SK-N-SH (cell line): ENCODE results near the gene DCTN3. TPM values are rescaled to one million over a fixed set of nuclear protein-coding genes. Genes with fewer than 3 reads are reported as not detected.
"Not testable (repeated sequence)": the region's sequence is repeated elsewhere in the genome, so short reads cannot be mapped to it uniquely, and the experiment has no call there.

Experiments used
- CTCF ChIA-PET: fragments of 300-600, 350-600 bp; formaldehyde crosslinking; extraction: SDS; loops from one replicate; lab custom pipeline; 2021; lab: Yijun Ruan, JAX
- POLR2A ChIA-PET: fragments of 350-600 bp; sonication (Branson Sonifier 250); formaldehyde crosslinking; extraction: SDS; loops from one replicate; lab custom pipeline; 2020; ENCODE audit warnings: antibody characterized with exemption, inconsistent platforms; lab: Yijun Ruan, JAX
- DNase-seq: peaks from one replicate; pipeline ENCODE4 v3.0.0; 2012
- H2AFZ ChIP-seq: fragments of 200-600 bp; sonication (generic); 2 replicates; pipeline ENCODE4 v1.8.1; 2016; ENCODE audit warnings: antibody characterized with exemption, mild to moderate bottlenecking, low read depth
- H3F3A ChIP-seq: fragments of 200-600 bp; sonication (generic); replicated peaks from 2 replicates; pipeline ENCODE3; 2016; ENCODE audit warnings: antibody characterized with exemption, mild to moderate bottlenecking; ENCODE audit not compliant: insufficient read depth
- H3K27ac ChIP-seq, 2 experiments: fragments of 200-500 bp in 1 of 2; fragments of 200-600 bp in 1 of 2; sonication (Bioruptor generic) in 1 of 2; sonication (generic), shearing (Covaris generic) in 1 of 2; 2 replicates each; pipeline versions ENCODE4 v1.5.1 to v1.6.1; 2014 to 2016; ENCODE audit warnings: low read depth in 2 of 2, inconsistent platforms in 1 of 2, low read length in 1 of 2, mild to moderate bottlenecking in 1 of 2, mixed read lengths in 1 of 2
- H3K27me3 ChIP-seq: fragments of 200-600 bp; sonication (generic), shearing (Covaris generic); 2 replicates; pipeline ENCODE4 v1.6.1; 2016; ENCODE audit warnings: mixed run types; ENCODE audit not compliant: insufficient read depth
- H3K36me3 ChIP-seq, 2 experiments: fragments of 200-500 bp in 1 of 2; fragments of 200-600 bp in 1 of 2; sonication (Bioruptor generic) in 1 of 2; sonication (generic) in 1 of 2; replicated peaks in 1 of 2; 2 replicates each; pipeline versions ENCODE3 to v1.5.1; 2014 to 2016; ENCODE audit warnings: low read length in 1 of 2, mild to moderate bottlenecking in 1 of 2; ENCODE audit not compliant: insufficient read depth in 2 of 2, control insufficient read depth in 1 of 2
- H3K4me1 ChIP-seq, 2 experiments: fragments of 200-500 bp in 1 of 2; fragments of 200-600 bp in 1 of 2; sonication (Bioruptor generic) in 1 of 2; sonication (generic), shearing (Covaris generic) in 1 of 2; 2 replicates each; pipeline versions ENCODE4 v1.5.1 to v1.6.1; 2014 to 2016; ENCODE audit warnings: low read depth in 1 of 2, low read length in 1 of 2, mixed run types in 1 of 2; ENCODE audit not compliant: insufficient read depth in 2 of 2, control insufficient read depth in 1 of 2
- H3K4me2 ChIP-seq: fragments of 200-600 bp; sonication (generic), shearing (Covaris generic); 2 replicates; pipeline ENCODE4 v1.6.1; 2017; ENCODE audit warnings: mixed run types
- H3K4me3 ChIP-seq, 2 experiments: fragments of 200-500 bp in 1 of 2; fragments of 200-600 bp in 1 of 2; sonication (Bioruptor generic) in 1 of 2; sonication (generic), shearing (Covaris generic) in 1 of 2; 2 replicates each; pipeline versions ENCODE4 v1.5.1 to v1.8.1; 2014 to 2016; ENCODE audit warnings: low read depth in 2 of 2, inconsistent platforms in 1 of 2, low read length in 1 of 2, mild to moderate bottlenecking in 1 of 2, mixed read lengths in 1 of 2, moderate library complexity in 1 of 2
- H3K79me2 ChIP-seq: fragments of 200-600 bp; sonication (generic); 2 replicates; pipeline ENCODE4 v1.8.1; 2017; ENCODE audit warnings: mild to moderate bottlenecking; ENCODE audit not compliant: insufficient read depth
- H3K9ac ChIP-seq: fragments of 200-600 bp; sonication (generic); 2 replicates; pipeline ENCODE4 v1.6.1; 2017; ENCODE audit warnings: mixed run types
- H3K9me2 ChIP-seq: fragments of 200-600 bp; sonication (generic); 2 replicates; pipeline ENCODE4 v1.6.1; 2017; ENCODE audit warnings: mixed run types
- H3K9me3 ChIP-seq: fragments of 200-600 bp; sonication (generic); 2 replicates; pipeline ENCODE4 v1.6.1; 2017; ENCODE audit warnings: mixed run types, mild to moderate bottlenecking, moderate library complexity
- H4K20me1 ChIP-seq: fragments of 200-600 bp; sonication (generic); 2 replicates; pipeline ENCODE4 v1.6.1; 2017; ENCODE audit warnings: mild to moderate bottlenecking, mixed run types; ENCODE audit not compliant: insufficient read depth
- CHD2 ChIP-seq: fragments of 150-350 bp; IDR thresholded peaks from 2 replicates; pipeline ENCODE4 v1.6.1; 2018; ENCODE audit warnings: low read length; ENCODE audit not compliant: partially characterized antibody
- MAX ChIP-seq: IDR thresholded peaks from 2 replicates; pipeline ENCODE4 v1.4.0; 2012; ENCODE audit warnings: low read depth
- MEF2A ChIP-seq: IDR thresholded peaks from 2 replicates; pipeline ENCODE4 v1.4.0; 2012; ENCODE audit warnings: low read depth, borderline replicate concordance
- MXI1 ChIP-seq: IDR thresholded peaks from 2 replicates; pipeline ENCODE4 v1.6.1; 2012; ENCODE audit warnings: mild to moderate bottlenecking, low read depth, low read length, improper control_type of control experiment
- RFX5 ChIP-seq: IDR thresholded peaks from 2 replicates; pipeline ENCODE4 v1.6.1; 2012; ENCODE audit warnings: mild to moderate bottlenecking, improper control_type of control experiment, low read length
- USF1 ChIP-seq: IDR thresholded peaks from 2 replicates; pipeline ENCODE4 v1.4.0; 2012; ENCODE audit warnings: low read depth, borderline replicate concordance
- WGBS: methylation state at CpG from one replicate; pipeline ENCODE4 v1.1.6; 2017; ENCODE audit warnings: low lambda C conversion rate; 5-methylcytosine and 5-hydroxymethylcytosine counted together
- polyA plus RNA-seq, 3 experiments: library from polyadenylated mRNA; depleted of rRNA; stranded (reverse); fragments of >200 nt; gene quantifications; 2 replicates each; pipeline ENCODE4 v1.2.3, GENCODE V29; 2012

Gene DCTN3
- polyA plus RNA-seq, 1 of the 3 experiments (the other 2 are of a cell fraction): 300 TPM

GRCh38 chr9:34642679-34643078, 22.4 kb upstream of the DCTN3 start:
- Histone ChIP-seq H2AFZ (no peak overlapping the region), H3K36me3 (no peaks in the 10 kb centered on the region), H3K4me1 (peaks cover 6 to 19% of the 10 kb centered on the region in 2 experiments; a peak in 2 of 4 replicates), H3K79me2 (peaks cover 8% of the 10 kb centered on the region; the same call in 1 of the 2 replicates), H3K4me3 (no peak overlapping the region), H3K27me3 (no peaks in the 10 kb centered on the region)
- CTCF ChIA-PET: interaction anchor here (1.0 to 14.1 kb wide), 6 partner anchors 5 to 60 kb away, joined by 3 to 152 read pairs (median 3); partner anchors contain the start of gene SIGMAR1
- DNase-seq: no peak
- no peak for TF ChIP-seq CHD2
- no peak for TF ChIP-seq MEF2A
- peak; percentile 46; the same call in 1 of the 2 replicates for TF ChIP-seq USF1
- no peak for TF ChIP-seq MXI1
- TF ChIP-seq, all 33 proteins: peak for 1
- POLR2A ChIA-PET: no interaction called here
- Histone ChIP-seq H3F3A (peaks cover 9% of the 10 kb centered on the region), H3K27ac (no peak overlapping the region), H3K9ac (no peak overlapping the region), H3K4me2 (no peak overlapping the region), H3K9me2 (no peaks in the 10 kb centered on the region), H3K9me3 (no peaks in the 10 kb centered on the region), H4K20me1 (no peaks in the 10 kb centered on the region)
- WGBS: 80% methylated on average over 1 of the region's 1 CpG

GRCh38 chr9:34639322-34639721, 19.0 kb upstream of the DCTN3 start:
- H3K9me3 ChIP-seq, H3K9me2 ChIP-seq, H3K36me3 ChIP-seq, H3K27me3 ChIP-seq, H2AFZ ChIP-seq, H3F3A ChIP-seq, POLR2A ChIA-PET, H3K27ac ChIP-seq, H4K20me1 ChIP-seq, H3K4me3 ChIP-seq, H3K9ac ChIP-seq, H3K4me2 ChIP-seq, DNase-seq: not testable (repeated sequence)
- H3K79me2 ChIP-seq: peaks cover 22% of the 10 kb centered on the region
- 93% methylated on average over 8 of the region's 8 CpGs for WGBS
- H3K4me1 ChIP-seq: peaks cover 4 to 20% of the 10 kb centered on the region in 2 experiments; a peak in 1 of 4 replicates
- CTCF ChIA-PET: interaction anchor here (2.6 to 12.3 kb wide), 3 partner anchors 10 to 25 kb away, joined by 10 to 256 read pairs (median 152); partner anchors contain the start of genes GALT, IL11RA and RPP25L

- POLR2A ChIA-PET: interaction anchor here (0.6 to 2.3 kb wide), 9 partner anchors 8 to 1437 kb away, joined by 3 to 22 read pairs (median 10); partner anchors contain the start of genes ARID3C, DCTN3, GALT and RPP25L
- Histone ChIP-seq H3F3A (peaks cover 5% of the 10 kb centered on the region), H3K4me2 (peak overlapping the region; percentile 98), H2AFZ (peak overlapping the region; percentile 90), H3K9ac (peak overlapping the region; percentile 67), H3K9me2 (no peaks in the 10 kb centered on the region), H3K4me1 (peaks cover 4 to 20% of the 10 kb centered on the region in 2 experiments; a peak in 1 of 4 replicates), H3K9me3 (no peaks in the 10 kb centered on the region), H3K27ac (peak overlapping the region; percentile 29 to 72; a peak in 3 of 4 replicates), H3K27me3 (no peaks in the 10 kb centered on the region), H3K36me3 (peaks cover 0 to 5% of the 10 kb centered on the region in 2 experiments), H4K20me1 (0 out of 2 replicates have a peak, but pooled peaks cover 3% of the 10 kb centered on the region), H3K79me2 (peaks cover 22% of the 10 kb centered on the region), H3K4me3 (peak overlapping the region; percentile 66 to 69)
- WGBS: 11% methylated on average over 4 of the region's 7 CpGs
- DNase-seq: no peak
- CTCF ChIA-PET: interaction anchor here (0.7 to 12.3 kb wide), 8 partner anchors 11 to 262 kb away, joined by 3 to 256 read pairs (median 8); partner anchors contain the start of genes GALT, IL11RA and RPP25L
- TF ChIP-seq MAX (no peak), RFX5 (no peak)
Measured at GRCh38 chr9:34638138-34638445, 17.8 kb upstream of the DCTN3 start.
